Skeletal muscle tissue (tissue), 4 donors: ENCODE measurements around the gene ABCC12. TPM values are rescaled to one million over a fixed set of nuclear protein-coding genes. Genes with fewer than 3 reads are reported as not detected.
A peak's percentile ranks its signal among the peaks of the same experiment; 100 is the strongest.

Source experiments
- H3K27ac ChIP-seq: one replicate; pipeline ENCODE4 v1.7.0; 2013; ENCODE audit warnings: mild to moderate bottlenecking, low read depth, low read length, inconsistent platforms
- H3K27me3 ChIP-seq, 3 donors: one replicate each; pipeline ENCODE4 v1.7.0; 2013; ENCODE audit warnings: low read length in 3 of 3; ENCODE audit not compliant: control insufficient read depth in 3 of 3, insufficient read depth in 3 of 3
- H3K36me3 ChIP-seq, 3 donors: one replicate each; pipeline ENCODE4 v1.7.0; 2013; ENCODE audit warnings: low read length in 3 of 3; ENCODE audit not compliant: control insufficient read depth in 3 of 3, insufficient read depth in 3 of 3
- H3K4me1 ChIP-seq, 3 donors: one replicate each; pipeline ENCODE4 v1.7.0; 2013; ENCODE audit warnings: low read length in 3 of 3, mild to moderate bottlenecking in 3 of 3; ENCODE audit not compliant: control insufficient read depth in 3 of 3, insufficient read depth in 3 of 3
- H3K4me3 ChIP-seq, 3 donors: one replicate each; pipeline ENCODE4 v1.7.0; 2013; ENCODE audit warnings: low read length in 3 of 3
- H3K9ac ChIP-seq, 3 donors: one replicate each; pipeline ENCODE4 v1.7.0; 2013; ENCODE audit warnings: low read length in 3 of 3, mild to moderate bottlenecking in 3 of 3, moderate library complexity in 2 of 3, low read depth in 1 of 3
- H3K9me3 ChIP-seq, 3 donors: one replicate each; pipeline ENCODE4 v1.7.0; 2013; ENCODE audit warnings: low read length in 3 of 3; ENCODE audit not compliant: control insufficient read depth in 3 of 3
- total RNA-seq: library from RNA; depleted of rRNA; stranded (reverse); fragments of >200 nt; gene quantifications from one replicate; pipeline ENCODE4 v1.2.3, GENCODE V29; 2014
- donor health status: Osteomylitis.

The ABCC12 gene
- total RNA-seq, 1 donor from 2014 or later, result not detected

DNA sequence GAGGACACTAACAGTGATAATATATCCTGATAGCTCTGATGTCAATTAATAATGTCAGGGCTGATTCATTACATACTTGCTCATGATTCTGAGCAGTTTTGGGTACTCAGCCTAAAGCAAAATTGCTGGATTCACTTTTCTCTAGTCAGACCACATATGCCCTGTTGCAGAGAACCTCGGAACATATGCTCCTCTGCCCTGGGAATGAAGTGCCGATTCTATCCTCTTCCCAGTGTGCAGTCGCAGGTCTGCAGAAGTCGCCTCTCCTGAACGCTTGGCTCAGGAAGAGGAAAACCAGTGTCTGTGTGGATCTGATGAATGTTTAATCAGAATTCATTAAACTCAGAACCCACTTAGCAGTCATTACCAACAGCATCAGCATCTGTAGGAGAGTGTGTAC, 34.5 kb downstream of the ABCC12 start:
- Histone ChIP-seq H3K4me3 (no peak overlapping the region), H3K27ac (no peak overlapping the region), H3K27me3 (no peaks in the 10 kb centered on the region), H3K36me3 (no peaks in the 10 kb centered on the region), H3K9me3 (no peaks in the 10 kb centered on the region), H3K4me1 (peaks cover 0 to 17% (median 11%) of the 10 kb centered on the region in 3 donors), H3K9ac (no peak overlapping the region)

DNA sequence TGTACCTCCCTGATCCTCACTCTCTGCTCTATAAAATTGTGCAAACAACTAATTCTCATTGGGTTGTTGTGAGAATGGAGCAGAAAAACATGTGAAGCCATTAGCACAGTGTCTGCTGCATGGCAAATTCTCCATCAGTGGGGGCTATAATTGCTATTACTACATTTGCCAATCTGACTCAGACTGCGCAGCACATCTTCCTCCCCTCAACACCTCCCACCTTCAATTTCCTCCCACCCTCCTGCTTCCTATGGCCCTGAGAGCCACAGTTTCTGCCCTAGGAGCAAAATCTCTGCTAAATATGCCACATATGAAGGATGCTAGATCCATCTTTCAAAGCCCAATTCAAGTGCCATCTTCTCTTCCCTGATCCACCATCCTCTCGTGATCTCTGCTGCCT, 37.0 kb downstream of the ABCC12 start:
- Histone ChIP-seq H3K4me3 (no peak overlapping the region), H3K9me3 (no peaks in the 10 kb centered on the region), H3K27me3 (no peaks in the 10 kb centered on the region), H3K27ac (no peak overlapping the region), H3K36me3 (no peaks in the 10 kb centered on the region), H3K4me1 (peaks cover 0 to 11% (median 5%) of the 10 kb centered on the region in 3 donors), H3K9ac (no peak overlapping the region)

DNA sequence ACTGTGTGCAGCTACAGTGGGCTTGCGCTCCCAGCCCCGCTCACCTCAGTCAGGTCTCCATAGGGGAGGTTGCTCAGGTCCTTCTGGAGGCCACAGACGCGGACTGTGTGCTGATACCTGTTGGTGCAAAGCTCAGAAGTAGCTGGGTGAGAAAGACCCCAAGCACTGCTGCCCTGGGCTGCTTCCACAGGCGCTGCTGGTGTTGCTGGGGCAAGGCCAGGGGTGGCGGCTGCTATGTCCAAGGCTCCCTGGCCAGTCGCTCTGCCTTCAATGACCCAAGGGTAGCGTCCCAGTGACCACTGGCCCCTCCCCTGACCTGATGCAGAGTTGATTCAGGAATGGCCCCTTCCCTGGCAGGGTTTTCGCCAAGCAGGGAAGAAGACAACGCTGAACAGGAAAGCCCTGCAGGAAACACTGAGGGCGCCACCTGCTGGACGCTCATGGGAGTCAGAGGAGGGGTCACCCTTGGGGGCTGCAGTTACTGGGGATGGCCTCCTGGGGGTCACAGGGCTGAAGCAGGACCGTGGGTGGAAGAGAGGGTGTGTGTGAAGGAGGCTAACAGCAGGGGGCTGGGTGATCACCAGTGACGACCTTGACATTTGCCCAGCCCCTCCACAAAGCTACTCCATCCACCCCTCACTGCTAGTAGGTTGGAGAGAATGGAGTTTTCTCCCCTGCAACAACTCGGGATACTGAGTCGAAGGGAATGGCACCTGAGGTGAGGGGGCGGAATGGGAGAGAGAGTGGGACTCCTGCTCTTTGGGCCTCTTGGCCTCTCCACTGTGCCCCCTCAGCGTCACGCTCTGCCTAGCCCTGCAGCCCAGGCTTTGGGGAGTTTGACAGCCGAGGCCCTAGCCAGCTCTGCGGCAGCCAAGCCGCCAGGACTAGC, 38.3 kb downstream of the ABCC12 start:
- H3K27ac ChIP-seq, result no peak overlapping the region
- no peaks in the 10 kb centered on the region for H3K36me3 ChIP-seq
- H3K27me3 ChIP-seq, result no peaks in the 10 kb centered on the region
- peak overlapping the region in 1 of 3 donors; percentile 3 for H3K9ac ChIP-seq
- H3K4me3 ChIP-seq, result no peak overlapping the region
- peaks cover 12 to 22% (median 14%) of the 10 kb centered on the region in 3 donors for H3K4me1 ChIP-seq
- no peaks in the 10 kb centered on the region for H3K9me3 ChIP-seq

DNA sequence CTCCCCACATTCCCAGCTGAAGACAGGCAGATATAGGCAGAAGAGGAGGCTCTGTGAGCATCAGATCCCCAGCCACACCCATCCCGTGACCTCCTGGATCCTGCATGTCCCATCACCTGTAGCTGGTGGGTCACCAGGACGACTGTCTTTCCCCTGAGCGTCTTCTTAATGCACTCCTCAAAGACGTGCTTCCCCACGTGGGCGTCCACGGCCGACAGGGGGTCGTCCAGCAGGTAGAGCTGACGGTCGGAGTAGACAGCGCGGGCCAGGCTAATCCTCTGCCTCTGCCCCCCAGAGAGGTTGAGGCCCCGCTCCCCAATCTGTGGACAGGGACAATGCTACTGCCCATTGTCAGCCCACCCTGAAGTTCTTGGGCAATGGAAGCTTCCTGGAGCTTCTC, 40.5 kb downstream of the ABCC12 start:
- no peaks in the 10 kb centered on the region for H3K27me3 ChIP-seq
- no peak overlapping the region for H3K27ac ChIP-seq
- H3K4me1 ChIP-seq, result peaks cover 16 to 27% (median 17%) of the 10 kb centered on the region in 3 donors
- H3K9me3 ChIP-seq, result no peaks in the 10 kb centered on the region
- H3K36me3 ChIP-seq, result no peaks in the 10 kb centered on the region
- H3K9ac ChIP-seq, result no peak overlapping the region
- H3K4me3 ChIP-seq, result no peak overlapping the region

DNA sequence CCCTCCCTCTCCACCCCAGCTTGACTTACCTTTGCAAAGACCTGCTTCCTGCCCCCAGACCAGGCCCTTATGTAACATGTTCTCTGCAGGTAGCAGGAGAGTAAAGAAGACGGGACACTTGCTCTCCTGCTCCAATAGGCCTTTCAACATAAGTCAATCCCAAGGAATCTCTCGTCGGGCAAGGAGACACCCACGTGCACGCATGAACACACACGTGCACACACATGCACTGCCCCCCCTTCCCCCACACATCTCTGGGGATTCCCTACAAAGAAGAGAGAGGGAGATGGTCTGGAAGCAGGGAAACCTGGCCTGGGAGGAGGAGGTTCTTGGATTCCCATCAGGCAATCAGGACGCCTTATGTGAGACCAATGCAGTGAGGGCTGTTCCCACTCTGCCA, 41.4 kb downstream of the ABCC12 start:
- Histone ChIP-seq H3K27me3 (no peaks in the 10 kb centered on the region), H3K27ac (no peak overlapping the region), H3K9me3 (no peaks in the 10 kb centered on the region), H3K36me3 (no peaks in the 10 kb centered on the region), H3K9ac (no peak overlapping the region), H3K4me1 (peaks cover 16 to 27% (median 17%) of the 10 kb centered on the region in 3 donors), H3K4me3 (no peak overlapping the region)

DNA sequence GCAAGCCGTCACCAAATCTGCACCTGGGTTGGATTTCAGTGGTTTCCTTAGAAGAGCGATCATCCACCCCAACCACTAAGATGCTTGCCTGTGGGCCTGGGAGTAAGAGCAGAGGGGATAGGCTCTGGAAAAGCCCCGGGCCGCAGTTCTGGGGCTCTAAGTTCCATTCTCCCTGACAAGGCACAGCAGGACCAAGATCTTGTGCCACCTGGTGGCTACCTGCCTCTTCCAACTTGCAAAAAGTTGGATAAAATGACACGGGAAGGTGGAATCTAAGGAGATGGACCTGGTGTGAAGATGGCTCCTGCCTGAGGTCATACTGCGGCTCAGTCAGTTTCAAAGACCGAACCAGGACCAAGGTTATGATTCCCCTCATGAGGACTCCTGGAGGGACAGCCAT, 42.3 kb downstream of the ABCC12 start:
- Histone ChIP-seq H3K27ac (no peak overlapping the region), H3K27me3 (no peaks in the 10 kb centered on the region), H3K4me3 (no peak overlapping the region), H3K36me3 (no peaks in the 10 kb centered on the region), H3K4me1 (peaks cover 16 to 27% (median 17%) of the 10 kb centered on the region in 3 donors), H3K9me3 (no peaks in the 10 kb centered on the region), H3K9ac (no peak overlapping the region)

DNA sequence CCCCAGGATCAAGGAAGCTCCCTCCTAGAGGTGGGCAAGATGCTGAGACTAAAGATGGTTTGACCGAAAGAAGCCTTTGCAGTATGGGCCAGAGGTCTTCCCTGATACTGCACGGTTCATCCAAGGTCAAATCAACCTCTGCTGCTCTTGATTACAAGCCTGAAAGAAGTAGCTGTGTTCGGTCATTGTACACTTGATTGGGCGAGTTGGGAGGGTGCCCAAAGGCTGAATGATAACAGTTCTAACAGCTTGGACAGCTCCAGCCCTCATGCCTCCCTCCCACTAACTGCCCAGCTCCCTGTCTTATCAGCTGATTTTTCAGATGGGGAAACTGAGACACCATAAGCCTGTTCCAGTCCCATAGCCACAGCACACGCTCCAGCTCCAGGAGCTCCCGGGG, 42.8 kb downstream of the ABCC12 start:
- Histone ChIP-seq H3K4me1 (peaks cover 16 to 27% (median 17%) of the 10 kb centered on the region in 3 donors), H3K9ac (no peak overlapping the region), H3K36me3 (no peaks in the 10 kb centered on the region), H3K27me3 (no peaks in the 10 kb centered on the region), H3K4me3 (peak overlapping the region in 2 of 3 donors; percentile 1 to 56), H3K27ac (peak overlapping the region; percentile 45), H3K9me3 (no peaks in the 10 kb centered on the region)

DNA sequence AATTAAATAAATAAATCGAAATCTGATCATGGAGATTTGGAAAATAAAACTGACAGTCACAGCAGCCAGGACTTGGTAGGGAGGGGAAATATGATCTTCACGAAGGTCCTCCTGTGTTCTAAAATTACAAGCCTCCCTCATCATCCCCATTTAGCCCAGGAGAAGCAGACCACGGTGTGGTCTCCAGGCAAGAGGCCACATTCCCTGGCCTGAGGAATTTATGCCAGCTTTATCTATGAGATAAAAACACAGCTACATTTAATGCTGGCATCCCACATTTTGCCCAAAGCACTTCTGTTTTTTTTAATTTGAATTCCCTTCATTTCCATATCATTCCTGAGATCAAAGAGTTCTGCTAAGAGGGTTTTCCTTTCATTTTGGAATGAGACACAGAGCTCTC, 43.2 kb downstream of the ABCC12 start:
- no peaks in the 10 kb centered on the region for H3K9me3 ChIP-seq
- no peaks in the 10 kb centered on the region for H3K27me3 ChIP-seq
- peak overlapping the region; percentile 45 for H3K27ac ChIP-seq
- peaks cover 16 to 25% (median 17%) of the 10 kb centered on the region in 3 donors for H3K4me1 ChIP-seq
- no peaks in the 10 kb centered on the region for H3K36me3 ChIP-seq
- H3K4me3 ChIP-seq, result peak overlapping the region in 2 of 3 donors; percentile 1 to 24
- H3K9ac ChIP-seq, result peak overlapping the region in 1 of 3 donors; percentile 32

DNA sequence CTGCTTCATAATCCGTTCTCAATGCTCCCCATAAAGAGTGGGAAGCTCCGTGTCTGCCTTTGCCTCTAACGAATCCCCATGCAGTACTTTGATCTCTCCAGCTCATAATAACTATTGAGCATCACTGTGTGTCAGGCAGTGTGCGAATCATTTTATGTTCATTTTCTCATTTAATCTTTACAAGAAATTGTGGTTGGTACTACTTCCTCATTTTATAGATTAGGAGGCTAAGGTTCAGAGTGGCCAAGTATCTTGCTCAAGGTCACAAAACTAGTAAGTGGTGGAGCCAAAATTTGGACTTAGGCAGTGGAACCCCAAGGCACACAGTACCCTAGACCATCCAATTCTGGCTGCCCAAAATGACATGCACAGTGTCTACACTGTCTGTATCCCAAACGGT, 44.8 kb downstream of the ABCC12 start:
- H3K9ac ChIP-seq, result no peak overlapping the region
- H3K27ac ChIP-seq, result no peak overlapping the region
- H3K4me1 ChIP-seq, result peaks cover 16 to 19% (median 17%) of the 10 kb centered on the region in 3 donors
- H3K4me3 ChIP-seq, result no peak overlapping the region
- no peaks in the 10 kb centered on the region for H3K27me3 ChIP-seq
- H3K9me3 ChIP-seq, result no peaks in the 10 kb centered on the region
- no peaks in the 10 kb centered on the region for H3K36me3 ChIP-seq

DNA sequence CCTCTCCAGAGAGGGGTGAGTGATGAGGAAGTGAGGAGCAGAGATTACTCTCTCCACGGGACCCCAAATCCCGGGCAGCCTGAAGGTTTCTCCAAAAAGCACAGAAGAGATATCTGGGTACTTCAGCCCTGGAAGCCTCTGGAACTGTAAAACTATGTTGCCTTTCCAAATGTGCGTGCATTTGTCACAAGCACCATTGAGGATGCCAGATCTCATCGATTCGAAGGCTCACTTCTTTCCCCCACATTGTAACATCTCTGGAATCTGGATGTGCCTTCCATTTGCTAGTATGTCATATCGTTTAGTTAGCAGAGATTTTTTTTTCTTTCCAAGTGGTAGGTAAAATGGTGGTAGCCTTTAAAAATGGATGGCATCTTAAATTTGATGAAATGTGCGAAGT, 45.8 kb downstream of the ABCC12 start:
- Histone ChIP-seq H3K27me3 (no peaks in the 10 kb centered on the region), H3K9me3 (no peaks in the 10 kb centered on the region), H3K27ac (no peak overlapping the region), H3K9ac (no peak overlapping the region), H3K36me3 (no peaks in the 10 kb centered on the region), H3K4me1 (peaks cover 16 to 19% (median 17%) of the 10 kb centered on the region in 3 donors), H3K4me3 (no peak overlapping the region)
